Left lung (tissue), 10 donors: Measurements from ENCODE around the gene CDKN3. TPM values are rescaled to one million over a fixed set of nuclear protein-coding genes. Genes with fewer than 3 reads are reported as not detected.

Experiments used
- ATAC-seq: fragments of 200-7000 bp; cut with Tn5 transposase; one replicate; pipeline ENCODE4 v1.9.1; 2020; ENCODE audit warnings: moderate library complexity
- DNase-seq, 4 donors: peaks; one replicate each; pipeline ENCODE4 v3.0.0-alpha.2; 2013 to 2020
- H3K27ac ChIP-seq, 2 donors: fragments of 200-600 bp; sonication (generic) in 1 of 2; one replicate each; pipeline versions ENCODE4 v1.5.0 to v1.8.0; 2020 to 2021
- H3K27me3 ChIP-seq, 2 donors: fragments of 200-600 bp; sonication (generic) in 1 of 2; one replicate each; pipeline versions ENCODE4 v1.5.0 to v1.8.0; 2020 to 2021
- H3K36me3 ChIP-seq, 2 donors: fragments of 200-600 bp; sonication (generic) in 1 of 2; one replicate each; pipeline versions ENCODE4 v1.5.0 to v1.8.0; 2020 to 2021
- H3K4me1 ChIP-seq, 2 donors: fragments of 200-600 bp; one replicate each; pipeline ENCODE4 v1.8.0; 2021
- H3K4me3 ChIP-seq, 2 donors: fragments of 200-600 bp; sonication (generic) in 1 of 2; one replicate each; pipeline versions ENCODE4 v1.5.0 to v1.8.0; 2020 to 2021; ENCODE audit warnings: mild to moderate bottlenecking in 1 of 2
- H3K9me3 ChIP-seq, 2 donors: fragments of 200-600 bp; sonication (generic) in 1 of 2; one replicate each; pipeline versions ENCODE4 v1.5.0 to v1.8.0; 2020 to 2021
- intact Hi-C, 2 donors: fragments of 100-400 bp; cut with DNase I; formaldehyde crosslinking; loops; one replicate each; pipeline versions ENCODE4 v1.11.2 to v1.14.2; 2022
- polyA plus RNA-seq, 6 donors: library from polyadenylated mRNA; unstranded; fragments of 120-200 nt; gene quantifications; one replicate each; pipeline ENCODE4 v1.2.1, GENCODE V29; 2013; ENCODE audit not compliant: insufficient read length in 6 of 6
- total RNA-seq, 2 donors: library from RNA; stranded (reverse); fragmentation: NEBNext Ultra II Directional; extraction: Animal tissue kit (Norgen Biotek cat#: 25700); gene quantifications; one replicate each; pipeline ENCODE4 v1.2.1, GENCODE V29; 2021
- TF ChIP-seq, protein P1 (sequence below), 2 donors: fragments of 200-600 bp; sonication (generic) in 1 of 2; IDR thresholded peaks; one replicate each; pipeline versions ENCODE4 v1.5.0 to v1.8.0; 2021; ENCODE audit warnings: antibody characterized with exemption in 2 of 2
- donor health status: DM: no; HTN: yes; CAD: no.
- donor health status: DM: no; HTN: no; CAD: no.

The CDKN3 gene
- total and polyA plus RNA-seq, 8 donors = 2.7 to 38.7 (median 20.2) TPM

DNA sequence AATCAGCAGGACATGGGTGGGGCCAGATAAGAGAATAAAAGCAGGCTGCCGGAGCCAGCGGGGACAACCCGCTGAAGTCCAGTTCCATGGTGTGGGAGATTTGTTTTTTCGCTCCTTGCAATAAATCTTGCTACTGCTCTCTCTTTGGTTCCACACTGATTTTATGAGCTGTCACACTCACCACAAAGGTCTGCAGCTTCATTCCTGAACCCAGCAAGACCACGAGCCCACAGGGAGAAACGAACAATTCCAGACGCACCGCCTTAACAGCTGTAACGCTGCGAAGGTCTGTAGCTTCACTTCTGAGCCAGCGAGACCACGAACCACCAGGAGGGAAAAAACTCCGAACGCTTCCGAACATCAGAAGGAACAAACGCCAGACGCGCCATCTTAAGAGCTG, 47.2 kb downstream of the CDKN3 start:
- no peaks in the 10 kb centered on the region for H3K36me3 ChIP-seq
- H3K9me3 ChIP-seq = no peaks in the 10 kb centered on the region
- TF ChIP-seq, protein P1, sequence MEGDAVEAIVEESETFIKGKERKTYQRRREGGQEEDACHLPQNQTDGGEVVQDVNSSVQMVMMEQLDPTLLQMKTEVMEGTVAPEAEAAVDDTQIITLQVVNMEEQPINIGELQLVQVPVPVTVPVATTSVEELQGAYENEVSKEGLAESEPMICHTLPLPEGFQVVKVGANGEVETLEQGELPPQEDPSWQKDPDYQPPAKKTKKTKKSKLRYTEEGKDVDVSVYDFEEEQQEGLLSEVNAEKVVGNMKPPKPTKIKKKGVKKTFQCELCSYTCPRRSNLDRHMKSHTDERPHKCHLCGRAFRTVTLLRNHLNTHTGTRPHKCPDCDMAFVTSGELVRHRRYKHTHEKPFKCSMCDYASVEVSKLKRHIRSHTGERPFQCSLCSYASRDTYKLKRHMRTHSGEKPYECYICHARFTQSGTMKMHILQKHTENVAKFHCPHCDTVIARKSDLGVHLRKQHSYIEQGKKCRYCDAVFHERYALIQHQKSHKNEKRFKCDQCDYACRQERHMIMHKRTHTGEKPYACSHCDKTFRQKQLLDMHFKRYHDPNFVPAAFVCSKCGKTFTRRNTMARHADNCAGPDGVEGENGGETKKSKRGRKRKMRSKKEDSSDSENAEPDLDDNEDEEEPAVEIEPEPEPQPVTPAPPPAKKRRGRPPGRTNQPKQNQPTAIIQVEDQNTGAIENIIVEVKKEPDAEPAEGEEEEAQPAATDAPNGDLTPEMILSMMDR (IDR thresholded peaks at IDR 0.05) = no peak
- no peak overlapping the region for H3K27ac ChIP-seq
- H3K4me3 ChIP-seq = no peak overlapping the region
- H3K27me3 ChIP-seq = no peaks in the 10 kb centered on the region
- ATAC-seq (no peak), DNase-seq (no peak)
- peaks cover 16 to 42% of the 10 kb centered on the region in 2 donors for H3K4me1 ChIP-seq
- intact Hi-C loops = no loop called here

DNA sequence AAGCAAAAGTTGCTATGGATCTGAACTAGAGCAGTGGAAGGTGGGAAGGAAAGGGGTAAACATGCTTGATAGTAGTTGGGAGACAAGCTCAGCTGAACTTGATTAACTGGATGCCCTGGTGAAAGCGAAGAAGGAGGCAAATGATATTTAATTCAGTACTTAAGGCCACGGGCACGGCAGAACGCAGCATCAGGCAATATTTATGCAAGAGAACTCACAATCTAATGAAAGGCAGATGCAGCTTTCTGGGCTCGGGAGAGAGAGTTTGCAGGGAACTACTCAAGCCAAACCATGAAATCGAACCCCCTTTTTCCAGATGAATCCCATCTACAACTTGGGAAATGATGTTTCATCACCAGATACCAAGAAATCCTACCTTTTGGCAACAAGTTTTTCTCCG, 47.9 kb downstream of the CDKN3 start:
- no peak overlapping the region for H3K27ac ChIP-seq
- H3K4me1 ChIP-seq = peaks cover 14 to 36% of the 10 kb centered on the region in 2 donors
- H3K36me3 ChIP-seq = no peaks in the 10 kb centered on the region
- intact Hi-C loops = no loop called here
- no peak for ATAC-seq
- TF ChIP-seq, protein P1 (IDR thresholded peaks at IDR 0.05) = no peak
- H3K27me3 ChIP-seq = no peaks in the 10 kb centered on the region
- H3K9me3 ChIP-seq = no peaks in the 10 kb centered on the region
- H3K4me3 ChIP-seq = no peak overlapping the region
- DNase-seq = no peak

GRCh38 chr14:54446161-54446693, 49.4 kb downstream of the CDKN3 start:
- TF ChIP-seq, protein P1 (IDR thresholded peaks at IDR 0.05) = no peak
- Histone ChIP-seq H3K36me3 (no peaks in the 10 kb centered on the region), H3K9me3 (no peaks in the 10 kb centered on the region), H3K4me3 (no peak overlapping the region), H3K4me1 (peaks cover 6 to 39% of the 10 kb centered on the region in 2 donors), H3K27ac (peak overlapping the region in 1 of 2 donors; percentile 76), H3K27me3 (no peaks in the 10 kb centered on the region)
- peak in 1 of 4 donors; percentile 23 for DNase-seq
- intact Hi-C loops = no loop called here
- ATAC-seq = no peak

- H3K4me3 ChIP-seq = peak overlapping the region in 1 of 2 donors; percentile 3
- TF ChIP-seq, protein P1 (IDR thresholded peaks at IDR 0.05) = no peak
- peak; percentile 52 for ATAC-seq
- peak overlapping the region in 1 of 2 donors; percentile 76 for H3K27ac ChIP-seq
- intact Hi-C loops = no loop called here
- H3K36me3 ChIP-seq = no peaks in the 10 kb centered on the region
- H3K27me3 ChIP-seq = no peaks in the 10 kb centered on the region
- peak in 2 of 4 donors; percentile 18 to 42 for DNase-seq
- peaks cover 6 to 36% of the 10 kb centered on the region in 2 donors for H3K4me1 ChIP-seq
- H3K9me3 ChIP-seq = no peaks in the 10 kb centered on the region
These were observed 50.5 kb downstream of the CDKN3 start for GRCh38 chr14:54447231-54447692.

DNA sequence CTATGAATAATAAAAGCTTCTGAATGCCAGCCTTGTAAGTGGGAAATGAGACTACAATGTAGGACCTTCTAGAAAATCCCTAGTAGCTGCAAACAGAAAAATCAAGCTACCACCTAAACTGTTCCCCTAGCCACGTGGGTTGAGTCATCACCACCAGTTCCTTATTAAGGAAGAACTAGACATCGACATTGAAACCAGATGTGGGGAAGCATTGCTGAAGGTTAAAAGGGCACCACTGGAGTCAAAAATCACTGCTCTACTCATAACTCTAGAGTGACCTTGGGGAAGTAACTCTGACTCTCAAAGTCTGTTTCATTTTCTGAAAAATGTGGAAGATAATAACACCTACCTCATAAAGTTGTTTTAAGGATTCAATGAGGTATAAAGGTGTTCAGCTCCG, 53.7 kb downstream of the CDKN3 start:
- ATAC-seq (peak; percentile 65), DNase-seq (peak in 1 of 4 donors; percentile 75)
- Histone ChIP-seq H3K9me3 (no peaks in the 10 kb centered on the region), H3K4me3 (no peak overlapping the region), H3K27ac (peak overlapping the region in 1 of 2 donors; percentile 58), H3K4me1 (peaks cover 6 to 36% of the 10 kb centered on the region in 2 donors), H3K36me3 (no peaks in the 10 kb centered on the region), H3K27me3 (no peaks in the 10 kb centered on the region)
- intact Hi-C loops = no loop called here
- TF ChIP-seq, protein P1 (IDR thresholded peaks at IDR 0.05) = no peak
